HG02885 (cell line): ENCODE measurements around the gene CCSAP.
"Not testable (repeated sequence)": the region's sequence is repeated elsewhere in the genome, so short reads cannot be mapped to it uniquely, and the experiment has no call there.

Source experiments
- ATAC-seq: cut with Tn5 transposase; IDR thresholded peaks from one replicate; pipeline ENCODE4 v1.9.1; 2021; ENCODE audit warnings: mild to moderate bottlenecking; ENCODE audit not compliant: unreplicated experiment, poor library complexity

Gene CCSAP, protein sequence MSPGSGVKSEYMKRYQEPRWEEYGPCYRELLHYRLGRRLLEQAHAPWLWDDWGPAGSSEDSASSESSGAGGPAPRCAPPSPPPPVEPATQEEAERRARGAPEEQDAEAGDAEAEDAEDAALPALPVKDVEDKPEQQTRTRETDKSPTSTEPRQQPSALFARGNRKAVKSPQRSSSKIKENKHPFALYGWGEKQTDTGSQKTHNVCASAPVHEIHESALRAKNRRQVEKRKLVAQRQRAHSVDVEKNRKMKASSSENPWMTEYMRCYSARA

DNA sequence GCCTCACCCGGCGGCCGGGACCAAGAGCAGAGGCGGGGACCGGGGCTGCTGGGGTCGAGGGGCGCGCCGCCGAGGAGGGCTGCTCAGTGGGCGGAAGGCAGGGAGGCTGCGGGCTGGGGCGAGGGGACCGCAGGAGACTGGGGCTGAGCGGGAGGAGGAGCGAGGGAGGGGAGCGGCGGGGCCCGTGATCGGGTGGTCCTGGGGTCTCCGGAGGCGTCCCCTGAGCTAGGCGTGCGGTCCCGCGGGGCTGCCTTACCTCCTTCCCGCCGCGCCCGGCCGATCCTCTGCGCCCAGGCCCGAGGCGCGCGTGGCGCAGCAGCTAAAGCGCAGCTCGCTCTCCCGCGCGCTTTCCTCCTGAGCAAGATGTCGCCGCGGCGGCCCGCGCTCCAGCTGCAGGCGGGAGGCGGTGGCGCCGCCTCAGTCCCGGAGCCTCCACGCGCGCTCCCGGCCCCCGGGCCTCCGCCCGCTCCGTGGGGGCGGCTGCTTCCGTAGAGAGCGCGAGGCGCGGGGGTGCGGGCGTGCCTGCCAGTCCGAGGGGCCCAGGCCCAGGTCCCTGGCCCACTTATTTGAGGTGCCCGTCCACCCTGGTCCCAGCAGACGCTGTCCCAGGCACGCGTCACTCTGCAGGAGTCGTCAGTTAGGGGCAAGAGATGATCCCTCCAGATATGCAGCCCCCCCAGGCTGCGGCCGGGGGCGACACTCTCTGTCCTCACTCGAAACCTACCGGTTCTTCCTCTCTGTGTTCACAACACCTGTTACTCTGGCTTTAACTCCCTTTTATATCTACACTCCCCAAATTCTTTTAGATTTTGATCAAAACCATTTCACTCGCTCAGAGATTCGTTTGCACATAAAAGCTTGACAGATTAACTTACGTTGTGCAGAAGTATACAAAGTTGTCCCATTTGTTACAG is at the start of gene CCSAP:
TSS of gene CCSAP (minus strand) at position 392 of the 914 bp plus-strand sequence. CDS start 582 bp downstream, outside the sequence.
- peak; percentile 48 for ATAC-seq

DNA sequence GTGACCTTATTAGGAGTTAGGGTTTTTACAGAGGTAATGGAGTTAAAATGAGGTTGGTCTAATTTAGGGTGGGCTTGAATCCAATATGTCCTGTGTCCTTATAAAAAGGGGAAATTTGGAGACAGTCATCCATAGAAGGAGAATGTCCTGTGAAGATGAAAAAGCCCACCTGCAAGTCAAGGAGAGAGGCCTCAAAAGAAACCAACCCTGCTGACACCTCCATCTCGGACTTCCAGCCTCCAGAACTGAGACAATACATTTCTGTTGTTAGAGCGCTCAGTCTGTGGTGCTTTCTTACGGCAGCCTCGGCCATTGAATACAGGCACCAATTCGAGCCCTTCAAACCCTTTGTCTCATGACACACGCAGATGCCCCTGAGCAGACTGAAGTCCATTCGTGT is 47.3 kb upstream of the CCSAP start:
- no peak for ATAC-seq

DNA sequence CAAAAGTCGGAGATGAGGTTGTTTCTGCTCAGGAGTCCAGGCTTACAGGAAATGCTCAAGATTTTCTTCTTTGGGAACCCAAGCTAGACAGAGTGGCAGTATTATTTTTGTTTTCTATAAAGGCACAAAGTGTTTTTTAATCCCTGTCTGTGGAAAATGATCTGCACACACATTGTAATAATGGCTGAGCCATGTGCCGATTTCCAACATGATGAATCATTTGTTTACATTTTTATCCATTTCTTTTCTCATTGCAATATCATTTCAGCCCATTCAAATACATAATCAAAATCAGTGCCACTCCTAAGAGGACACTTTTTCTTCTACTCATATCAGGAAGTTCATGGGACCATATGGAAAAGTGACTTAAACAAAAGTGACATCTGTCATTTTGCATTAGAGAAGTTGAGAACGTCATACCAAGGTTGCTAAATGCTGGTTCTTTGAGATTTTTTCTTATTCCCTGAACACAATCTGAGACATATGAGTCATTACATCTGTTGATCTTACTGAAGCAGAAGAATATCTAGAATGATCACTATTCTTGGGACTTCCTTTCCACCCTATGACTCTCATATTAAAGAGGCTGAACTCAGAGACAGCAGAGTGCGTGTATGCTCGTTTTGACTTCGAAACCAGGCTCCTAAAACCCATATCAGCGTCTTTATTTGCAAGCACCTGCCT is 46.2 kb upstream of the CCSAP start:
- ATAC-seq, result no peak

DNA sequence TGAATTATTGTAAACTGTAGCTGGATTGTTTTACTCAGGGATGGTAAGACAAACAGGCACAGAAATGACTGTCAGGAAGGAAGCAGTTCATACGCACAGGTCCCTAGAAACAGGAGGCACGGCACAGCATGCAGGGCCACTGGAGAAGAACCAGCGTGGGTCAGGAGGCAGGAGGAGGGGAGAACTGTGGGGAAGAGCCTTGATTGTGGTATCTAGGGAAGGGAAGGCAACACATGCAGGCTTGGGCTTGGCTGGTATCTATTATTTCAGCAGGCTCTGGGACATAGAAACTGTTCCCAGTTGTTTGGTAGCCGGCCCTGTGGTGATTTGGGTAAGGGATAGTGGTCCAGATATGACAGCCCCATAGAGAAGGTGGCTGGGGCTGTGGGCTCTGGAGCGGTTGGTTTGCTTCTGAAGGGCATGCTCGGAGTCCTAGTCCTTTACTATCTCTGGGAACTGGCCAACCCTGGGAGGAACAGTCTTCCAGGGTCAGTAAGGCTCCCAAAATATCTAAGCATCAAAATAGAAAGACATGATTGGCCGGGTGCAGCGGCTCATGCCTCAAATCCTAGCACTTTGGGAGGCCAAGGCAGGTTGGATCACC is 43.1 kb upstream of the CCSAP start:
- no peak for ATAC-seq

DNA sequence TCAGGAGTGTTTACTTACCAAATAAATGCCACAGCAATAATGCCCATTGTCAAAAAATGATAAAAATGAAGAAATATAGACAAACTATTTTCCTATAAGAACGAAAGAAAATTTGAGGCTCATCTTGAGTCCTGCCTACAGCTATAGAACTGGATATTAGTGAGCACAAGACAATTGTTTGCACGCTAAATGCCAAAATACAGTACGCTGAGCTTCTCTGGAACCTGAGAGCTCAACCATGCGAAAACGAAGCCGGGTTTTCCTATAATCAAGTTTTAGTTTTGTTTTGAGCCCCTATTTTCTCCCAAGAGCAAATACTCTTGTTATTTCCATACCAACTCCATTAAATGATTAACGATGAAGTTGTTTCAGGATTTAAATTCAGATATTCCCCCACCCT is 42.0 kb upstream of the CCSAP start:
- ATAC-seq, result no peak

DNA sequence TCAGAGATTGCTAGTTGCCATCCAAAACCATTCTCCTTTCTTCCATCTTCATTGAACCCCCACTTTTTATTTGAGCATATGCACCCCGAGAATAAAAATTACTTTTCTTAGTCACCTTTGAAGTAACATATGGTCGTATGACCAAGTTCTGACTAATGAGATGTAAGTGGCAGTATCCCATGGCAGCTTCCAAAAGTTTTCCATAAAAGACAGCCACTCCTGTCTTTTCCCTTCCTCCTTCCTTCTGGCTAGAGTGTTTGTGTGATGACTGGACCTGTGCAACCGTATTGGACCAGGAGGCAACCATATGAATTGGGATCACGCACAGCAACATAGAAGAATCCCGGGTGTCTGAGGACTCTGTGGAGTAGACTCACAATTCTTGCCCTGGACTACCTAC is 41.1 kb upstream of the CCSAP start:
- ATAC-seq, result no peak

DNA sequence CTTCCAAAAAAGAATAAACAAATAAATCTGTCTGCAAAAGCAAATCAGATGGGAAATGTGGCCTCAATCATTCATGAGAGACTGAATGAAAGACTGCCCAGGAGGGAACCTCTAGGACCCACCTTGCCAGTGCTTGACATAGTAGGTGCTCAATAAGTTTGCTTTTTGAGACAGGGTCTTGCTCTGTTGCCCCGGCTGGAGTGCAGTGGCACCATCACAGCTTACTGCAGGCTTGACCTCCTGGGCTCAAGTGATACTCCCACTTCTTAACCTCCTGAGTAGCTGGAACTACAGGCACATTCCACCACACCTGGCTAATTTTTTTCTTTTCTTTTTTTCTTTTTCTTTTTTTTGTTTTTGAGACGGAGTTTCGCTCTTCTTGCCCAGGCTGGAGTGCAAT is 40.3 kb upstream of the CCSAP start:
- ATAC-seq, result no peak

DNA sequence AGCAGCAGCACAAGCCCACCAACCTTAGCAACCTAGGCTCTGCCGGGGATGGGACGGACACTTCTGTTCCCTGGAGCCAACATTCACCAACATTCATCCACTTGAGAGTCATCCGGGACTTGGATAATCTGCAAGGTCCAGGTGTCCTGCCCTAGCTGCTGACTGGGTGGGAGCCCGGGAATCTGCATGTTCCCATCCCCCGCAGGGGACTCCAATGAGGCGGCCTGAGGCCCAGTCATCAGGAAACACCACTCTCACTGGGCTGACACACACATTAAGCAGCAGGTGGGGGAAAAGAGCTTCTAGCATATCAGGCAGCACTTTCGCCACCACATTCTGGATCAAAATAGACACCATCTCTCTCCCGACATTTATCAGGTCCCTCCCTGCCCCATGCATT is 38.4 kb upstream of the CCSAP start:
- ATAC-seq, result no peak

DNA sequence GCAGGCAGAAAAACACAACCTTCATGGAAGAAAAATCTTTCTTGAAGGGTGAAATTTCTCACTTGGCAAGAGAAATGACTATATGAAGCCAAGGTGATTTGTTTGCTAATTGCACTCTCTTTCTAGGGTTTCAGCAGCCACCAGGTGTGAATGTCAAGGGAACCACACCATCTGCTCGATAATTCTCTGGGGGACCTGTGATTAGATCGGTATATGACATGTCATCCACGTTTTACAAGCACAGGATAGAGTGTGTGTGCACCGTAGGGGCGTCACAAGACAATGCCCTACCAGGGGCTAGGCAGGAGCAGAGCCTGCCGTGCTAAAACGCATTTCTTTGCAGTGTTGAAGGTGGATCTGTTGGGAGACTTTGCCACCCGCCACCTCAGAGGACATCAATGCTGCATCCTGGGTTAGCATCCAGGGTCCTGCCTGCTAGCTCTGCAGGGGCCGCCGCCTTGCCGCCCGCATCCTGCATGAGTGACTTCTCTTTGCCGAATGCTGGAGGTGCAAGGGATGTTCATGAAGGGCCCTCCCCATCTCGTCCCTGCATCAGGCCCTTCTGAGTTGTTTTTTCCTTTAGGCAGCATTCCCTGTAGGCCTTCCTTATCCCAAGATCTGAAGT is 37.8 kb upstream of the CCSAP start:
- ATAC-seq, result no peak

DNA sequence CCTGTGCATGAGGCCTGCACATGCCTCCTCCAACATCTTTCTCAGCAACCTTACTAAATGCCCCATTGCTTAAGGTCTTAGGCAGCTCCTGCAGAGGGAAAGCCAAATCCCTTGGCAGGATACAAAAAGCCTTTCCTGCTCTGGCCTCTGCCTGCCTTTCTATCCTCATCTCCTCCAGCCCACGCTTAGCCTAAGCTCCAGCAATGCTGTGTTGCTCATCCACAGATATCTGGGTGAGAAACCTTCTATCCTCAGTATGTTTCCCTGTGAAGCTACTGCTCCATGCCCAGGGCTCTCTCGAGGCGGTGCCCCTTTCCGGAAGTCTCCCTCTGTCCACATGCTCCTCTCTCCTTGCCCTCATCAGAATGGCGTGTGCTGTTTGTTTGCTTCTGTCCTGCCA is 37.0 kb upstream of the CCSAP start:
- no peak for ATAC-seq

DNA sequence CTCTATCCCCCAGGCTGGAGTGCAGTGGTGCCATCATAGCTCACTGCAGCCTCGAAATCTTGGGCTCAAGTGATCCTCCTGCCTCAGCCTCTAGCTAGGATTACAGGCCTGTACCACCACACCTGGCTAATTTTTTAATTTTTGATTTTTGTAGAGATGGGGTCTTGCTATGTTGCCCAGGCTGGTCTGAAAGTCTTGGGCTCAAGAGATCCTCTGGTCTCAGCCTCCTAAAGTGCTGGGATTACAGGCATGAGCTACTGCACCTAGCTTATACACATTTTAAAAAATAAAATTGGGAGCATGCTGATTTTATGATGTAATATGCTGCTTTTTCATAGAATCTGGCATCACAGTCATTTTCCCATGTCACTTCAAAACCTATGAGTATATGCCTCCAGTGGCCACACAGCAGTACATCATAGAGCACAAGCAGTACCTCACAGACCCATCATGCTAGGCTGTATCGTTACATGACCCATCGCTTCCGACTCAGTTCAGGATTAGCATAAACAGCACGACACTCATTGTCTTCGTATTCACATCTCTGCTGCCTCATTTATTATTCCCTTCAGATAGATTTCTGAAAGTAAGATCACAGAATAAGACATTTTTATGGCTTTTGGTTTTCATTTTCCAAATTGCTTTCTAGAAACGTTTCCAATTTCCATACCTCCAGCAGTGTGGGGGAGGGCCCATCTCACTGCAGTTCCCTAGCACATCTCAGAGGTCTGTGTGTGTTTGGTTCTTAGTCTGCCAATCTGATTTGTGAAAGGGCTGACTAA is 35.9 kb upstream of the CCSAP start:
- no peak for ATAC-seq

DNA sequence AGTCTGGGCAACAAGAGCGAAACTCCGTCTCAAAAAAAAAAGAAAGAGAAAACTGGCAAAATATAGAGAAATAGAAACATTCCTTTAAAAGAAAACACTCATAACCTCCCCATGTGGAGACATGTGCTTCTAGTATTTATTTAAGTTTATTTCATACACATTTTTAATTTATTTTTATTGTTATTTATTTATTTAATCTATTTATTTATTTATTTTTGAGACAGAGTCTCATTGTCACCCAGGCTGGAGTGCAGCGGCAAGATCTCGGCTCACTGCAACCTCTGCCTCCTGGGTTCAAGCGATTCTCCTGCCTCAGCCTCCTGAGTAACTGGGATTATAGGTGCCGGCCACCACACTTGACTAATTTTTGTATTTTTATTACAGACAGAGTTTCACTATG is 35.2 kb upstream of the CCSAP start:
- not testable (repeated sequence) for ATAC-seq

DNA sequence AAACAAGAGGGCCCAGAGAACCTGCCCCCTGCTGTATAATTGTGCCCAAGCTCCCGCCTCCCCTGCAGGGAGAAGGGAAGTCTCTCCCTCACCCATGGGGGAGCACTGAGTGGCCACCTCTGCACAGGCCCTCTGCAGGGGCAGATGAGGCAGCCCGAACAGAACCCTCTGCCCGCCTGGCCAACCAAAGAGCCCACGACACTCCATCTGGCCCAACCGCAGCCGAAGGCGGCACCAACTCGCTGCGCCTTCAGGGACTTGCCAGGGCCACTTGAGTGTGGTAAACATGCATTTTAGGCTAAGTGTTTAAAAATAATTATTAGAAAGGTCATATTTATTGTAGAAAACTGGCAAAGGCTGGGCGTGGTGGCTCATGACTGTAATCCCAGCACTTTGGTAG is 34.6 kb upstream of the CCSAP start:
- ATAC-seq, result no peak

DNA sequence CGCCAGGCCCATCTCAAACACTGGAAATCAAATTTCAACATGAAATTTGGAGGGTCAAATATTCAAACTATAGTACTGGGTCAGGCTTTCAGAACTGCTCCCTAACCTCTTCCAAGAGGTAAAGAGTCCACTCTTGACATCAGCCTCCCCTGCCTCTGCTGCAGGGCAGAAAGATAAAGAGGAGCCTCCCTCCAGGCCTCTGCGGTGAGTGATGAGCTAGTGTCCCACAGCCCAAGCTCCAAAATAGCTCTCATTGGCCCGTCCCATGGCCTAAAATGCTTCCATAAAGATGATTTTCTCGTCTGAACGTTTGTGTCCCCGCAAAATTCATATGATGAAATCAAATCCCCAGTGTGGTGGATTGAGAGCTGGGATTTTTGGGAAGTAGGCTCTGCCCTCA is 33.7 kb upstream of the CCSAP start:
- no peak for ATAC-seq

DNA sequence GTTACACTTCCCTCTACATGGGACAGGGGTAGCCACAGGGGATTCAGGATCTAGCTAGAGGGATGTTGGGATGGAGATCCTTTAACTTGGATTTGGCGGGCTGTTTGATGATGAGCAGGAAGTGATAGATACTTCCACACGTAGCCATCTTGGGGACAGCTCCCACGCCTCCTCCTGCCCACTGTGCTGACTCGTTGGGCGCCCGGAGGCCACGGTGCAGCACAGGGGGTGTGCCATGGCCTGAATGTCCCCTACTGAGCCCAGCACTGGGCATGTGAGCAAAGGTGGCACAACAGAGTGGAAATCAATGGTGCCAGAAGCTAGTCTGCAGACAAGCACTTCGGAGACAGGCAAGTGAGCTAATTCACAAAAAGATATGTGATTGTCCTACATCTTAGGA is 31.6 kb upstream of the CCSAP start:
- no peak for ATAC-seq

DNA sequence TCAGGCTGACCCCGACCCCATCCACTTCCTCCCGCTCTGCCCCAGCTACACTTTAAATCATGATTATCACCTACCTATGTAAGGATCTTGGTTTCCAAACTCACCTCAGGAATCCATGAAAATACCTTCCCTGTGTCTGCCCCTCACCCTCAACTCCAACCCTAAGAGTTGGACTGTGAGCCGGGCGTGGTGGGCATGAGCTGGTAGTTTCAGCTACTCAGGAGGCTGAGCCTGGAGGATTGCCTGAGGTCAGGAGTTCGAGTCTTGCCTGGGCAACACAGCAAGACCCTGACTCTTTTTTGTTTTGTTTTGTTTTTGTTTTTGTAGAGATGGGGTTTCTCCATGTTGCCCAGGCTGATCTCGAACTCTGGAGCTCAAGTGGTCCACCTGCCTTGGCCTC is 30.5 kb upstream of the CCSAP start:
- ATAC-seq, result no peak

DNA sequence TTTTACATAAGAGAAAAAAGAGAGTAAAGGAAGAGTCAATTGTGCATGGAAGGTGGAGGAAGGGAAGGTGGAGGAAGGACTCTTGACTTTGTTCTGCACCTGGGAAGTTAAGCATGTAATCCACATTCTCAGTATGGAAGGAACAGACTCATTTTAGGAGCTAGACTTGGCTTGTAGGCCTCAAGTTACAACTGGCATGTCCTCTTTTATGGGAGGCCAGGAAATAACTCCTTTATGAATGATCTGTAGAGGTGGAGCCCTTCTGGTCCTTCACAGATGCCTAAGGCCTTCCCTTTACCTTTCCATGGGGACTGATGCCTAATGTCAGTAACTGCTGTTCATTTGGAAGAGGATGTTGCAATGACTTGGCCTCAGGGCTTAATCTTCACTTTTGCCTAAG is 29.4 kb upstream of the CCSAP start:
- no peak for ATAC-seq

DNA sequence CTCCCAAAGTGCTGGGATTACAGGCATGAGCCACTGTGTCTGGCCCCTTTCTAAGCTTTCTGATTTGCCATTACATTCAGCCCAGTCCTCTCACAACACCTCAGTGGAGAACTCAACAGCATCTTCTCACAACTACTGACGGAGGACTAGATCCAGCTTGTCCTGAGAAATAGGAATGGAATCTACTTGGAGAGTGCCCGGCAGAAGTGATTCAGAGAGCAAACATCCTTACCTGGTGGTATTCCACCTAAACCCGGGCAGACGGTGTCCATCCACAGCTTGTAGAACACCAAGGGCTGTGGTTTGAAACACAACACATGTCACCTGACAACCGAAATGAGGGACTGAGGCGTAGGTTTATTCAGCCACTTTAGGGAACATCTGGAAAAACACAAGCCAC is 28.8 kb upstream of the CCSAP start:
- no peak for ATAC-seq

DNA sequence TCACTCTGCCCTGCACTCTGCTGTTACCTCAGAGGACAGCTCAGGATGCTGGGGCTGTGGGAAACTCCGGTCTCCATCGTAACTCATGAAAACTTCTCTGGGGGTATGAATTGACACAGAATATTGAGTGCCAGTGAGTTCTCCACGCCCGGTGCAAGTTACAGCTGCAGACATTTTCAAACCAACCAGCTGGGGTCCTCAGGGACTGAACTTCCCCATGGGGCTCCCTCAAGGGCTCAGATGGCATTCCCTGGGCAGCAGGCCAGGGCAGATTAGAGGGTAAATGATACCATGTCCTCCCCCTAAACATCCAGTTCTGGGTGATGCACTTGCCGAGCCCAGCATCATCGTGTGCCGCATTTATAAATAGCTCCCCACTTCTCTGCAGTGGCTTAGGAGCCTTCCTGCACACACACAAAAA is 27.8 kb upstream of the CCSAP start:
- ATAC-seq, result no peak

DNA sequence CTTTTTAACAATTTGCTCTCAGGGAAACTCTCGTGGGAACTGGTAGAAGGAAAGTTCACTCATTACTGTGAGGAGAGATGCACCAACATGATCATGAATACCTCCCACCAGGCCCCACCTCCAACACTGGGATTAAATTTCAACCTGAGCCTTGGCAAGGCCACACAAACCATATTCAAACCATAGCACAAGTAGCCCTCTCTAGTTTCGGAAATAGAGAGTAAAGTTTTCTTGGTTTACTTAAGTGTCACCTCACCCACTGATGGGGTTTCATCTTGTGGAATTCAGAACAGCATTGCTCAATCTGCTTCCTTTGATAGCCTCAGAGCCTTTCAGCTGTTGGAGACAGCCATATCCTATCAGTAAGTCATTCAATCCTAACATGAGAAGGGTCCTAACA is 25.5 kb upstream of the CCSAP start:
- peak; percentile 59 for ATAC-seq
